ENCODE data around the gene GAPVD1. TPM values are rescaled to one million over a fixed set of nuclear protein-coding genes. Genes with fewer than 3 reads are reported as not detected.
"Not testable (repeated sequence)": the region's sequence is repeated elsewhere in the genome, so short reads cannot be mapped to it uniquely, and the experiment has no call there.

Gene GAPVD1
- total RNA-seq, 2 experiments from 2014 or later = 29.6 to 44.5 TPM

- no peaks in the 10 kb centered on the region for H3K79me2 ChIP-seq (ENCODE audit: insufficient read depth, low read depth, low read length)
- no peaks in the 10 kb centered on the region for H4K20me1 ChIP-seq (ENCODE audit: insufficient read depth, low read length)
- H2AFZ ChIP-seq (ENCODE audit: low read length) = no peak overlapping the region
- ChIA-PET POLR2A (interaction anchor here (0.6 kb wide), 1 partner anchor 61 kb away, joined by 4 read pairs; no protein-coding TSS in a partner anchor), CTCF (ENCODE audit: unreplicated experiment) (no interaction called here)
- BruUV-seq (replicated peaks) = no TSS peak
- H3K9me2 ChIP-seq (ENCODE audit: insufficient read depth, low read length) = no peaks in the 10 kb centered on the region
- H3K9me3 ChIP-seq (ENCODE audit: low read length) = no peaks in the 10 kb centered on the region
- H3K4me3 ChIP-seq (ENCODE audit: low read depth, low read length, poor library complexity, severe bottlenecking) = no peak overlapping the region
- peaks cover 67% of the 10 kb centered on the region for H3K36me3 ChIP-seq (ENCODE audit: insufficient read depth, low read length)
- H3K27ac ChIP-seq (ENCODE audit: low read depth, low read length, poor library complexity, severe bottlenecking) = no peak overlapping the region
- intact Hi-C loops (cut with micrococcal nuclease; ENCODE audit: unreplicated experiment) = no loop called here
- H3K4me1 ChIP-seq (ENCODE audit: insufficient read depth, low read length, poor library complexity, severe bottlenecking) = no peaks in the 10 kb centered on the region
- TF ChIP-seq, protein P1, sequence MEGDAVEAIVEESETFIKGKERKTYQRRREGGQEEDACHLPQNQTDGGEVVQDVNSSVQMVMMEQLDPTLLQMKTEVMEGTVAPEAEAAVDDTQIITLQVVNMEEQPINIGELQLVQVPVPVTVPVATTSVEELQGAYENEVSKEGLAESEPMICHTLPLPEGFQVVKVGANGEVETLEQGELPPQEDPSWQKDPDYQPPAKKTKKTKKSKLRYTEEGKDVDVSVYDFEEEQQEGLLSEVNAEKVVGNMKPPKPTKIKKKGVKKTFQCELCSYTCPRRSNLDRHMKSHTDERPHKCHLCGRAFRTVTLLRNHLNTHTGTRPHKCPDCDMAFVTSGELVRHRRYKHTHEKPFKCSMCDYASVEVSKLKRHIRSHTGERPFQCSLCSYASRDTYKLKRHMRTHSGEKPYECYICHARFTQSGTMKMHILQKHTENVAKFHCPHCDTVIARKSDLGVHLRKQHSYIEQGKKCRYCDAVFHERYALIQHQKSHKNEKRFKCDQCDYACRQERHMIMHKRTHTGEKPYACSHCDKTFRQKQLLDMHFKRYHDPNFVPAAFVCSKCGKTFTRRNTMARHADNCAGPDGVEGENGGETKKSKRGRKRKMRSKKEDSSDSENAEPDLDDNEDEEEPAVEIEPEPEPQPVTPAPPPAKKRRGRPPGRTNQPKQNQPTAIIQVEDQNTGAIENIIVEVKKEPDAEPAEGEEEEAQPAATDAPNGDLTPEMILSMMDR (conservative IDR thresholded peaks at IDR 0.05; ENCODE audit: low read length) = no peak
- TF ChIP-seq EZH2phosphoT487 (IDR thresholded peaks at IDR 0.05; ENCODE audit: borderline replicate concordance, low read depth, low read length) = no peak
- no peak overlapping the region for H3K4me2 ChIP-seq (ENCODE audit: low read length)
- DNase-seq (ENCODE audit: low spot score) = no peak
Observed at GRCh38 chr9:125218621-125219020, 43.0 kb upstream of the GAPVD1 start.

DNA sequence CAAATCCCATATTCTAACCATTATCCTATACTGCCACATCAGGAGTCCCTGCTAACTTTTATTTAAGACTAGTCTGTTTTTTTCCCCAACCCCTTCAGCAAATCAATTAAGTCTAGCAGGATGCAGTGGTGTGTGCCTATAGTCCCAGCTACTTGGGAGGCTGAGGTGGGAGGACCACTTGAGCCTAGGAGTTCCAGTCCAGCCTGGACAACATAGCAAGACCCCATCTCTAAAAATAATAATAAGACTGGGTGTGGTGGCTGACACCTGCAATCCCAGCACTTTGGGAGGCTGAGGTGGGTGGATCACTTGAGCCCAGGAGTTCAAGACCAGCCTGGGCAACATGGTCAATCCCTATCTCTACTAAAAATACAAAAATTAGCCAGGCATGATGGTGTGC, 36.8 kb upstream of the GAPVD1 start:
- H3K9me3 ChIP-seq (ENCODE audit: low read length); DNase-seq (ENCODE audit: low spot score); H3K4me1 ChIP-seq (ENCODE audit: insufficient read depth, low read length, poor library complexity, severe bottlenecking); intact Hi-C loops (cut with micrococcal nuclease; ENCODE audit: unreplicated experiment); BruUV-seq (replicated peaks); H3K79me2 ChIP-seq (ENCODE audit: insufficient read depth, low read depth, low read length); H2AFZ ChIP-seq (ENCODE audit: low read length); H3K4me2 ChIP-seq (ENCODE audit: low read length); POLR2A ChIA-PET; H4K20me1 ChIP-seq (ENCODE audit: insufficient read depth, low read length); H3K27ac ChIP-seq (ENCODE audit: low read depth, low read length, poor library complexity, severe bottlenecking); H3K4me3 ChIP-seq (ENCODE audit: low read depth, low read length, poor library complexity, severe bottlenecking); H3K9me2 ChIP-seq (ENCODE audit: insufficient read depth, low read length); CTCF ChIA-PET (ENCODE audit: unreplicated experiment): not testable (repeated sequence)
- peaks cover 59% of the 10 kb centered on the region for H3K36me3 ChIP-seq (ENCODE audit: insufficient read depth, low read length)

- no peaks in the 10 kb centered on the region for H3K79me2 ChIP-seq (ENCODE audit: insufficient read depth, low read depth, low read length)
- no peak for TF ChIP-seq EZH2phosphoT487 (IDR thresholded peaks at IDR 0.05; ENCODE audit: borderline replicate concordance, low read depth, low read length)
- TF ChIP-seq, protein P1 (conservative IDR thresholded peaks at IDR 0.05; ENCODE audit: low read length) = no peak
- H3K36me3 ChIP-seq (ENCODE audit: insufficient read depth, low read length) = peaks cover 46% of the 10 kb centered on the region
- H4K20me1 ChIP-seq (ENCODE audit: insufficient read depth, low read length) = no peaks in the 10 kb centered on the region
- no peak overlapping the region for H3K4me3 ChIP-seq (ENCODE audit: low read depth, low read length, poor library complexity, severe bottlenecking)
- no peaks in the 10 kb centered on the region for H3K9me3 ChIP-seq (ENCODE audit: low read length)
- no peak overlapping the region for H3K4me2 ChIP-seq (ENCODE audit: low read length)
- intact Hi-C loops (cut with micrococcal nuclease; ENCODE audit: unreplicated experiment) = no loop called here
- no peaks in the 10 kb centered on the region for H3K9me2 ChIP-seq (ENCODE audit: insufficient read depth, low read length)
- ChIA-PET POLR2A (interaction anchor here (0.7 kb wide), 1 partner anchor 662 kb away, joined by 4 read pairs; no protein-coding TSS in a partner anchor), CTCF (ENCODE audit: unreplicated experiment) (no interaction called here)
- H3K27ac ChIP-seq (ENCODE audit: low read depth, low read length, poor library complexity, severe bottlenecking) = no peak overlapping the region
- no peak for DNase-seq (ENCODE audit: low spot score)
- no TSS peak for BruUV-seq (replicated peaks)
- no peaks in the 10 kb centered on the region for H3K4me1 ChIP-seq (ENCODE audit: insufficient read depth, low read length, poor library complexity, severe bottlenecking)
- H2AFZ ChIP-seq (ENCODE audit: low read length) = no peak overlapping the region
Observed at GRCh38 chr9:125227761-125228160, 33.9 kb upstream of the GAPVD1 start.

All from OCI-LY7 (cell line).